ENCODE data around the gene TMEM205. TPM values are rescaled to one million over a fixed set of nuclear protein-coding genes. Genes with fewer than 3 reads are reported as not detected.

Gene TMEM205
- total RNA-seq, 2 experiments from 2014 or later, result 39.9 to 58.9 TPM

GRCh38 chr19:11356676-11357550 lies 10.8 kb upstream of the TMEM205 start:
- no TSS peak for BruUV-seq (replicated peaks)
- no peak overlapping the region for H3K27ac ChIP-seq (ENCODE audit: low read depth, low read length, poor library complexity, severe bottlenecking)
- H3K9me2 ChIP-seq (ENCODE audit: insufficient read depth, low read length), result no peaks in the 10 kb centered on the region
- no peaks in the 10 kb centered on the region for H4K20me1 ChIP-seq (ENCODE audit: insufficient read depth, low read length)
- no peaks in the 10 kb centered on the region for H3K4me1 ChIP-seq (ENCODE audit: insufficient read depth, low read length, poor library complexity, severe bottlenecking)
- no peak for DNase-seq (ENCODE audit: low spot score)
- no peak for TF ChIP-seq CTCF (conservative IDR thresholded peaks at IDR 0.05; ENCODE audit: low read length)
- no peak for TF ChIP-seq EZH2phosphoT487 (IDR thresholded peaks at IDR 0.05; ENCODE audit: borderline replicate concordance, low read depth, low read length)
- CTCF ChIA-PET (ENCODE audit: unreplicated experiment), result no interaction called here
- no peak overlapping the region for H3K4me3 ChIP-seq (ENCODE audit: low read depth, low read length, poor library complexity, severe bottlenecking)
- no peak overlapping the region for H3K4me2 ChIP-seq (ENCODE audit: low read length)
- intact Hi-C loops (cut with micrococcal nuclease; ENCODE audit: unreplicated experiment), result no loop called here
- H3K36me3 ChIP-seq (ENCODE audit: insufficient read depth, low read length), result no peaks in the 10 kb centered on the region
- H3K9me3 ChIP-seq (ENCODE audit: low read length), result no peaks in the 10 kb centered on the region
- POLR2A ChIA-PET, result no interaction called here
- H3K79me2 ChIP-seq (ENCODE audit: insufficient read depth, low read depth, low read length), result no peaks in the 10 kb centered on the region
- H2AFZ ChIP-seq (ENCODE audit: low read length), result no peak overlapping the region

- Histone ChIP-seq H3K4me1 (ENCODE audit: insufficient read depth, low read length, poor library complexity, severe bottlenecking) (no peaks in the 10 kb centered on the region), H3K79me2 (ENCODE audit: insufficient read depth, low read depth, low read length) (no peaks in the 10 kb centered on the region), H3K36me3 (ENCODE audit: insufficient read depth, low read length) (no peaks in the 10 kb centered on the region), H2AFZ (ENCODE audit: low read length) (no peak overlapping the region), H3K4me3 (ENCODE audit: low read depth, low read length, poor library complexity, severe bottlenecking) (no peak overlapping the region), H3K9me2 (ENCODE audit: insufficient read depth, low read length) (no peaks in the 10 kb centered on the region), H3K27ac (ENCODE audit: low read depth, low read length, poor library complexity, severe bottlenecking) (no peak overlapping the region), H3K9me3 (ENCODE audit: low read length) (no peaks in the 10 kb centered on the region), H3K4me2 (ENCODE audit: low read length) (peak overlapping the region; percentile 51), H4K20me1 (ENCODE audit: insufficient read depth, low read length) (no peaks in the 10 kb centered on the region)
- BruUV-seq (replicated peaks), result no TSS peak
- ChIA-PET CTCF (ENCODE audit: unreplicated experiment) (no interaction called here), POLR2A (no interaction called here)
- no peak for DNase-seq (ENCODE audit: low spot score)
- no peak for TF ChIP-seq CTCF (conservative IDR thresholded peaks at IDR 0.05; ENCODE audit: low read length)
- no peak for TF ChIP-seq EZH2phosphoT487 (IDR thresholded peaks at IDR 0.05; ENCODE audit: borderline replicate concordance, low read depth, low read length)
- intact Hi-C loops (cut with micrococcal nuclease; ENCODE audit: unreplicated experiment), result no loop called here
Measured at GRCh38 chr19:11356074-11356397, 10.0 kb upstream of the TMEM205 start.
